Activated B cell treated with CpG ODN at 0.5 μM for 24 hours (primary cell): ENCODE results near the gene RPGRIP1. TPM values are rescaled to one million over a fixed set of nuclear protein-coding genes. Genes with fewer than 3 reads are reported as not detected.

ENCODE experiments used
- ATAC-seq: fragments of 200-7000 bp; cut with Tn5 transposase; one replicate; pipeline ENCODE4 v1.10.0; 2021; ENCODE audit warnings: low read depth, mild to moderate bottlenecking, moderate library complexity
- CTCF ChIA-PET: fragments of 350-600 bp; sonication (Branson Sonifier 250); formaldehyde crosslinking; loops from one replicate; lab custom pipeline; 2021; ENCODE audit warnings: antibody characterized with exemption; lab: Charles Lee
- POLR2A ChIA-PET: fragments of 350-600 bp; sonication (Branson Sonifier 250); formaldehyde crosslinking; loops from one replicate; lab custom pipeline; 2021; ENCODE audit warnings: antibody characterized with exemption; lab: Charles Lee
- DNase-seq: peaks from one replicate; pipeline ENCODE4 v3.0.0; 2022
- H3K27ac Mint-ChIP-seq: one replicate; pipeline ENCODE4 v1.8.0; 2020; ENCODE audit warnings: mixed read lengths
- H3K27me3 Mint-ChIP-seq: one replicate; pipeline ENCODE4 v1.8.0; 2021; ENCODE audit warnings: mixed read lengths
- H3K36me3 Mint-ChIP-seq: one replicate; pipeline ENCODE4 v1.8.0; 2021; ENCODE audit warnings: low read depth, mixed read lengths
- H3K4me1 Mint-ChIP-seq: one replicate; pipeline ENCODE4 v1.8.0; 2021; ENCODE audit warnings: mixed read lengths
- H3K4me3 Mint-ChIP-seq: one replicate; pipeline ENCODE4 v1.8.0; 2020; ENCODE audit warnings: mild to moderate bottlenecking, mixed read lengths
- H3K9me3 Mint-ChIP-seq: one replicate; pipeline ENCODE4 v1.8.0; 2020; ENCODE audit warnings: mixed read lengths
- CTCF ChIP-seq: fragments of 200-600 bp; IDR thresholded peaks from one replicate; pipeline ENCODE4 v1.8.0; 2022; ENCODE audit warnings: antibody characterized with exemption, mild to moderate bottlenecking
- intact Hi-C: fragments of 100-400 bp; cut with micrococcal nuclease; formaldehyde crosslinking; loops from one replicate; pipeline ENCODE4 v1.15.1; 2024
- total RNA-seq: library from RNA; stranded (reverse); gene quantifications from 2 replicates; pipeline ENCODE4 v1.2.3, GENCODE V29; 2022

RPGRIP1 gene
- total RNA-seq, 1 donor from 2014 or later: not detected

GRCh38 chr14:21258005-21258888 is 21.6 kb upstream of the RPGRIP1 start:
- peaks cover 84% of the 10 kb centered on the region for H3K36me3 Mint-ChIP-seq
- ChIA-PET CTCF (no interaction called here), POLR2A (interaction anchor here (0.7 to 1.5 kb wide), 6 partner anchors 12 to 253 kb away, joined by 3 to 4 read pairs (median 3); partner anchors contain the start of gene METTL3)
- intact Hi-C loops: no loop called here
- no peak overlapping the region for H3K4me3 Mint-ChIP-seq
- ATAC-seq (no peak), DNase-seq (no peak)
- no peak for TF ChIP-seq CTCF
- no peaks in the 10 kb centered on the region for H3K27me3 Mint-ChIP-seq
- no peaks in the 10 kb centered on the region for H3K9me3 Mint-ChIP-seq
- H3K4me1 Mint-ChIP-seq: peaks cover 71% of the 10 kb centered on the region
- peak overlapping the region; percentile 12 for H3K27ac Mint-ChIP-seq

GRCh38 chr14:21258889-21259787 is 20.7 kb upstream of the RPGRIP1 start:
- H3K4me3 Mint-ChIP-seq: no peak overlapping the region
- intact Hi-C loops: no loop called here
- POLR2A ChIA-PET: interaction anchor here (0.7 to 1.0 kb wide), 3 partner anchors 11 to 565 kb away, joined by 3 to 7 read pairs (median 3); no protein-coding TSS in a partner anchor
- H3K9me3 Mint-ChIP-seq: no peaks in the 10 kb centered on the region
- peaks cover 85% of the 10 kb centered on the region for H3K36me3 Mint-ChIP-seq
- CTCF ChIA-PET: no interaction called here
- peak overlapping the region; percentile 5 for H3K27ac Mint-ChIP-seq
- H3K27me3 Mint-ChIP-seq: no peaks in the 10 kb centered on the region
- H3K4me1 Mint-ChIP-seq: peaks cover 80% of the 10 kb centered on the region
- ATAC-seq (no peak), DNase-seq (no peak)
- no peak for TF ChIP-seq CTCF

GRCh38 chr14:21261824-21262223 is 18.1 kb upstream of the RPGRIP1 start:
- POLR2A ChIA-PET: interaction anchor here (0.6 to 1.8 kb wide), 4 partner anchors 8 to 196 kb away, joined by 3 to 5 read pairs (median 4); no protein-coding TSS in a partner anchor
- intact Hi-C loops: loop anchor here (10.0 kb wide), 4 partner anchors 47 to 637 kb away; partner anchors contain the start of gene TMEM253
- DNase-seq: no peak
- CTCF ChIA-PET: no interaction called here
- Mint-ChIP-seq H3K4me3 (no peak overlapping the region), H3K36me3 (peaks cover 93% of the 10 kb centered on the region), H3K27me3 (no peaks in the 10 kb centered on the region), H3K9me3 (no peaks in the 10 kb centered on the region), H3K4me1 (peaks cover 85% of the 10 kb centered on the region), H3K27ac (no peak overlapping the region)
- TF ChIP-seq CTCF: no peak
- no peak for ATAC-seq

GRCh38 chr14:21262410-21262809 is 17.5 kb upstream of the RPGRIP1 start:
- ATAC-seq (no peak), DNase-seq (no peak)
- Mint-ChIP-seq H3K4me3 (peak overlapping the region; percentile 38), H3K4me1 (peaks cover 84% of the 10 kb centered on the region), H3K27ac (peak overlapping the region; percentile 73), H3K9me3 (no peaks in the 10 kb centered on the region), H3K27me3 (no peaks in the 10 kb centered on the region), H3K36me3 (peaks cover 93% of the 10 kb centered on the region)
- intact Hi-C loops: loop anchor here (10.0 kb wide), 4 partner anchors 48 to 638 kb away; partner anchors contain the start of gene TMEM253
- POLR2A ChIA-PET: interaction anchor here (1.3 to 1.4 kb wide), 2 partner anchors 27 to 45 kb away, joined by 3 to 4 read pairs; no protein-coding TSS in a partner anchor
- no peak for TF ChIP-seq CTCF
- CTCF ChIA-PET: no interaction called here
